CD4-positive, alpha-beta T cell treated with Interleukin-15 for 4 hours (primary cell): ENCODE results near the gene SLC25A15.

Experiments used
- DNase-seq: peaks from one replicate; pipeline ENCODE4 v3.0.0-alpha.2; 2020; ENCODE audit warnings: low spot score

SLC25A15 gene

GRCh38 chr13:40789275-40790153 is at the start of gene SLC25A15:
Gene SLC25A15, plus strand, starts transcription at chr13:40789611. Its CDS starts 3,616 bp downstream, at chr13:40793227.
- peak; percentile 67 for DNase-seq

- DNase-seq, result no peak
These were observed 40.1 kb upstream of the SLC25A15 start for GRCh38 chr13:40749327-40749726.

GRCh38 chr13:40755082-40755700 is 34.2 kb upstream of the SLC25A15 start:
- no peak for DNase-seq

GRCh38 chr13:40756042-40756441 is 33.4 kb upstream of the SLC25A15 start:
- DNase-seq, result no peak

DNA sequence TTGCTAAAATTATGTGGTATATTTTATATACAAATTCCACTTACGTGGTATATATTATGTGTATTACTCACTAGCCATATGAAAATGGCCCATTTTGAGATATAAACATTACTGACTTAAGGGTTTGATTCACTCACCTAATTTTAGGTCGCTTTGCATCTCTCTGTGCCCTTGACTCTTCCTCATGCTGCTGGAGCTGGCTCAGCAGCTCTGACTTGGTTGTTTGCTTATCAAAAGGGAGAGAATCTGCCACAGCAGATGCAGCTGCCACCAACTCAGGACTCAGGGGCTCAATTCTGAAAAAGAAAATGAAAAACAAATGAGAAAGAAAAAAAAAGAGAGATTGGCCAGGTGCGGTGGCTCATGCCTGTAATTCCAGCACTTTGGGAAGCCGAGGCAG is 30.6 kb upstream of the SLC25A15 start:
- no peak for DNase-seq

GRCh38 chr13:40762849-40763248 is 26.6 kb upstream of the SLC25A15 start:
- DNase-seq, result no peak

DNA sequence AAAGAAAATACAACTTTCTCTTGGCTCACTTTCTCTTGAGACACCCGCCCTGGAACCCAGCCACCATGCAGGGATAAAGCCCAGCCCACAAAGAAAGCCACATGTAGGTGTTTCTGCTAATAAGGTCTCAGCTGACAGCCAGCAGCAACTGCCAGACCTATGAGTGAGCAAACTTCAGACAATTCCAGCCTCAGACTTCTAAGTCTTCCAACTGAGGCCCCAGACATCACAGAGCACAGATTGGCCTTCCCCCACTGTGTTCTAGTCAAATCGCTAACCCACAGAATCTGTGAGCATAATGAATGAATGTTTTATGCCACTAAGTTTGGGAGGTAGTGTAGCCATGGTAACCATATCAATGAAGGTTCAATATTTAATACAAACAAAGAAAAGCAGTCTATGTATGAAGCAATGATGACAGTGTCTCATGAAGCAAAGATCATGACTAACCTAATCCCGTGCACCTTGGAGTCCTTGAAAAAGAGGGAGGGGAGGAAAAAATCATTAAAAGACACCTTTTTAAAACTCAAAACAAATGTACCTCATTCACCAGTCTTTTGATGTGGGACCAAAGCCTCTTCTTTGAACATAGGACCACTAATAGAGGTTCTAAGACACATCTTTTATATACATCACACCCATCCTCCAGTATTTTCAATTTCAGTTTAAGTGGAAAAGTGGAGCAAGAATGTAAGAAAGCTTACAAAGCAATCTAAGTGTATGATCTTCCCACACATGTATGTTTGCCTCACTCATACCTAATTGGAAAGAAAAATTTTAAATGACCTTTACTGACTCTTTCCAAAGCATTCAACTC is 24.6 kb upstream of the SLC25A15 start:
- DNase-seq, result peak; percentile 73

DNA sequence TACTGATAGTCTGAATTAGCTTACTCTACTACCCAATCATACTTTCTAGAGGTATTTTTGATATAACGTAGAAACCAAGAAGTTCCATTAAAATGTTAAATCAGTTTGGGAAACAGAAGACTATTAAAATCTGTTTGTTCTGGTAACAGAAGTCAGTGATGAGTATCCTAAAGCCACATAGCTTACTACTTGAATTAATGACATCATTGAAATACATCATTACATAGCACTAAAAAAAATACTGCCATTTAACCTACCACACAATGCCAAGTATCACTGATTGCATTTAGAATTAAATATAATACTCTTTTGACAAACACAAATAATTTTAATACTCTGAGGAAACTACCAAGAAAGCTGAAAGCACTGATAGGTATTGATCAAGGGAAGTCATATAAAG is 23.8 kb upstream of the SLC25A15 start:
- DNase-seq, result no peak

DNA sequence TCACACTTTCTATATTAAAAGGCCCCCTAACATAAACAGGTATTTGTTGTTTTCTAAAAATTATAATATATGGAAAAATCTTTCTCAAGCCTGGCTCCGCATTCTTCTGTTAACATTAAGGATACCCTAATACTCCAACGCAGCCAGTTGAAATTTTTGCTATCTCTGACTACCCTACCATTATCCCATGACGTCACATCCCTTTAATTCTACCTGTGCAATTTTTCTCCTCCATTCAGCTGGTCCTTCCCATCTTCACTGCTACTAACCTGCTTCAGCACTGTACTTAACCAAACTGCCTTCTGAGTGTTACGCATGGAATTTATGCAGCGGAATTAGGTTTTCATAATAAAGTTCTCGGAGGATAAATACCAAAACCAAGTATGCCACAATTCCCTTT is 19.4 kb upstream of the SLC25A15 start:
- no peak for DNase-seq

GRCh38 chr13:40770609-40770933 is 18.8 kb upstream of the SLC25A15 start:
- no peak for DNase-seq

DNA sequence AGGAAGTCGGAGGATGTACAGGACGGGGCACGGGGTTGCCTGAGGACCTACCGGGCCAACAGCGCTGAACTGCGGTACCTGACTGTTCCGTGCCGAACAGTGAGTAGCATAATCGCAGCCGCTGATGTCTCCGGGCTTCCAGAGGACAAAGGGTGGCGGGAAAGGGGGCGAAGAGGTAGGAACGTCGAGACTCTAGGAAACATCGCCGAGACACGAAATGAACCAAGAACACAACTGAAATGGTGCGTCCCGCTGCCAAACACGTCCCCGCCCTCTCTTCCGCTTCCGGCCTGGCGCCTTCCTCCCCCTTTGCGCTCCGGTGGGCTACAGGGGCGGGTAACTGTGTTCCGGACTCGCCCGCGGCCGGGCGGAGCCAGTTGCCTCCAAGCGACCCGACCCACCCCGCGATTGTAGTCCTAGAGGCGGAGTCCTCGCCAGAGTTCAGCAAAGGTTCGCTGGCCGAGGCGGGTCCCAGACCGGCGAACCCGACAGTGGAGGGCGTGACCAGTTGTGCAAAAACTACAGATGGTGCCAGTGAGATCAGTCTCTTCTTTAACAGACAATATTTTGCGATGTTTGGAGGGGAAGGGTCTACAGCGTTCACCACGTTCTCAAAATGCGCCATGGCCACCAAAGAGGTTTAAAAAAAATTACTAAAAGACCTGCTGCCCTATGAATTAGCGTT is 18.3 kb upstream of the SLC25A15 start, which contains the start of gene MRPS31:
TSS of gene MRPS31 (minus strand) at position 257 of the 685 bp plus-strand sequence. CDS start at position 203, 54 bp downstream.
- DNase-seq, result peak; percentile 94

DNA sequence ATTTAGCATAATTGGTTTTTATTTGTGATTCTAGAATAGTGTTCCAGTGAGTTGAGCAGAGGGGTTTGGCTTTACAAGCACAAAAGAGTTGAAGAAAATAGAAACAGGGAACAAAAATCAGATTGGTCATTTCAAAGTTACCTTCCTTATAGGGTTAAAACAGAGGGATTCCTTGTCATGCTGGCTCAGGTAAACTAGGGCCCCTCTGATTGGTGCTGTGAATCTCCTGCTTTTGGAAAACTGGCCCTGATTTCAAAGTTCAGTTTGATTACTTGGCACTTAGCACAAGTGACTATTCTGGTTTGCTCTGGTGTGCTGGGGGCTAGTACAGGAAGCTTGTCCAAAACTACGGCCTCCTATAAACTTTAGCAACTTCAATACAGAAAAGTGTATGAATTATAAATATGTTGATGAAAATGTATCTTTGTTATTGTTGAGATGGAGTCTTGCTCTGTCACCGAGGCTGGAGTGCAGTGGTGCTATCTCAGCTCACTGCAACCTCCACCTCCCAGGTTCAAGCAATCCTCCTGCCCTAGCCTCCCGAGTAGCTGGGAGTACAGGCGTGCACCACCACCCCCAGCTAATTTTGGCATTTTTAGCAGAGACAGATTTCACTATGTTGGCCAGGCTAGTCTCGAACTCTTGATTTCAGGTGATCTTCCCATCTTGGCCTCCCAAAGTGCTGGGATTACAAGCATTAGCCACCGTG is 16.5 kb upstream of the SLC25A15 start:
- no peak for DNase-seq

GRCh38 chr13:40774672-40775071 is 14.7 kb upstream of the SLC25A15 start:
- no peak for DNase-seq

DNA sequence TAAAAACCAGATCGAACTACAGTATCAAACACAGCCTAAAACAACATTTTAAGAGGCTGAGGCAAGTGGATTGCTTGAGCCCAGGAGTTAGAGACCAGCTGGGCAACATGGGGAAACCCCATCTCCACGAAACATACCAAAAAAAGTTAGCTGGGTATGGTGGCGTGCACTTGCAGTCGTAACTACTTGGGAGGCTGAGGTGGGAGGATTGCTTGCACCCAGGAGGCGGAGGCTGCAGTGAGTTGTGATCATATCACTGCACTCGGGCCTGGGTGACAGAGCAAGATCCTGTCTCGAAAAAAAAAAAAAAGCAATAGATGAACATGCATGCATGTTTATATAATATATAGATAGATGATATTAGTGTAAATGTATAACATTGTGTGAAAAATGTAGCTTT is 13.2 kb upstream of the SLC25A15 start:
- no peak for DNase-seq

DNA sequence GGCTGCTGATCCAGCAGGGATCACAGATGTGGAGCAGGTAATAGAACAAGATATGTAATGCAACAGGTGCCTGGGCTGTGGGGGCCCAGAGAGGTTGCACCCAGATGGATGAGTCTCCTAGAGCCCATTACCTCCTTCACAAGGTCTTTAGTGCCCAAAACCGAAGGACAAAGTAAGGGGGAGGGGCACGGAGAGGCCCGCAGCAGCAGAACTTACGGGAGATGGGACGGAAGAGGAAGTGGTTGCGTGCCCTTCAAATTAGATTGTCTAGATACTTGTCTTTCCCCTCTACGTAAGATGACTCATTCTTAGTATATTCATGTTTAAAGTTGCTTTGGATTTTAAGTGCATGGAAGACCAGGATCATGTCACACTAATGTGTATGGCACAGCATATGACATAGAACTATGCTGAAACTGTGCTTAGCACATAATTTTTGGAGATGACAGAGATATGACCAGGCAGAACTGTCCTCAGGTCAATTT is 12.7 kb upstream of the SLC25A15 start:
- peak; percentile 75 for DNase-seq

- peak; percentile 62 for DNase-seq
These were observed 12.1 kb upstream of the SLC25A15 start for GRCh38 chr13:40777166-40777808.

- DNase-seq, result no peak
These were observed 11.6 kb upstream of the SLC25A15 start for GRCh38 chr13:40777809-40778175.

GRCh38 chr13:40779049-40779448 is 10.4 kb upstream of the SLC25A15 start:
- no peak for DNase-seq

GRCh38 chr13:40779796-40780285 is 9.6 kb upstream of the SLC25A15 start:
- DNase-seq, result no peak

- no peak for DNase-seq
These were observed 8.5 kb upstream of the SLC25A15 start for GRCh38 chr13:40780822-40781401.
